Skeletal muscle cell (primary cell): ENCODE measurements around the gene VAMP5.
"Not testable (repeated sequence)": the region's sequence is repeated elsewhere in the genome, so short reads cannot be mapped to it uniquely, and the experiment has no call there.

Source experiments
- DNase-seq: peaks from one replicate; pipeline ENCODE4 v3.0.0-alpha.2; 2010; ENCODE audit warnings: low read depth
- H3K4me3 ChIP-seq: 2 replicates; pipeline ENCODE4 v1.5.1; 2011; ENCODE audit warnings: low read depth, mild to moderate bottlenecking, control low read depth, low read length, moderate library complexity

The VAMP5 gene

GRCh38 chr2:85549095-85549494, 35.1 kb upstream of the VAMP5 start:
- H3K4me3 ChIP-seq, result no peak overlapping the region
- DNase-seq, result no peak

- peak; percentile 80 for DNase-seq
- no peak overlapping the region for H3K4me3 ChIP-seq
These were observed 34.4 kb upstream of the VAMP5 start for GRCh38 chr2:85549826-85550225.

GRCh38 chr2:85550486-85550885, 33.7 kb upstream of the VAMP5 start:
- DNase-seq, result no peak
- H3K4me3 ChIP-seq, result no peak overlapping the region

- H3K4me3 ChIP-seq, result no peak overlapping the region
- no peak for DNase-seq
These were observed 32.2 kb upstream of the VAMP5 start for GRCh38 chr2:85551698-85552678.

- DNase-seq, result no peak
- no peak overlapping the region for H3K4me3 ChIP-seq
These were observed 31.0 kb upstream of the VAMP5 start for GRCh38 chr2:85553184-85553583.

- H3K4me3 ChIP-seq, result no peak overlapping the region
- DNase-seq, result no peak
These were observed 29.1 kb upstream of the VAMP5 start for GRCh38 chr2:85554980-85555612.

GRCh38 chr2:85557130-85557529, 27.1 kb upstream of the VAMP5 start:
- DNase-seq, result no peak
- H3K4me3 ChIP-seq, result no peak overlapping the region

- DNase-seq, result no peak
- H3K4me3 ChIP-seq, result no peak overlapping the region
These were observed 26.1 kb upstream of the VAMP5 start for GRCh38 chr2:85558160-85558559.

- H3K4me3 ChIP-seq, result peak overlapping the region; percentile 74
- DNase-seq, result not testable (repeated sequence)
These were observed 23.9 kb upstream of the VAMP5 start for GRCh38 chr2:85560403-85560726.

GRCh38 chr2:85560812-85561279, 23.4 kb upstream of the VAMP5 start:
- DNase-seq, result no peak

GRCh38 chr2:85561280-85562212, 22.7 kb upstream of the VAMP5 start, which contains the start of gene GGCX:
GGCX (minus strand) TSS chr2:85561493; CDS start chr2:85561428, 65 bp downstream.
- peak; percentile 78 for DNase-seq
- H3K4me3 ChIP-seq, result peak within 1 kb of the TSS; percentile 74

More at GRCh38 chr2:85560812-85561279, 23.4 kb upstream of the VAMP5 start:
- H3K4me3 ChIP-seq, result peak overlapping the region; percentile 74

- no peak overlapping the region for H3K4me3 ChIP-seq
- DNase-seq, result no peak
These were observed 20.1 kb upstream of the VAMP5 start for GRCh38 chr2:85564144-85564563.

GRCh38 chr2:85566265-85566664, 18.0 kb upstream of the VAMP5 start:
- no peak overlapping the region for H3K4me3 ChIP-seq
- DNase-seq, result no peak

GRCh38 chr2:85575739-85576138, 8.5 kb upstream of the VAMP5 start:
- H3K4me3 ChIP-seq, result no peak overlapping the region
- no peak for DNase-seq

GRCh38 chr2:85577063-85577385, 7.2 kb upstream of the VAMP5 start:
- no peak overlapping the region for H3K4me3 ChIP-seq
- DNase-seq, result no peak

- no peak within 1 kb of the TSS for H3K4me3 ChIP-seq
- DNase-seq, result no peak
These were observed 6.6 kb upstream of the VAMP5 start, which contains the start of gene VAMP8 for GRCh38 chr2:85577386-85578242. VAMP8 (plus strand) TSS chr2:85577586; CDS start chr2:85577647, 61 bp downstream.

GRCh38 chr2:85578243-85579180, 5.7 kb upstream of the VAMP5 start:
- DNase-seq, result no peak
- no peak overlapping the region for H3K4me3 ChIP-seq
